OCI-LY1 (cell line): Measurements from ENCODE around the gene TCP11X2.

Experiments
- CTCF ChIP-seq: fragments of 200-600 bp; sonication (generic), shearing (Covaris generic); IDR thresholded peaks from 2 replicates; pipeline ENCODE4 v1.5.1; 2017; ENCODE audit warnings: mild to moderate bottlenecking, antibody characterized with exemption, low read length, moderate library complexity, mixed read lengths
- EZH2 ChIP-seq: fragments of 200-600 bp; sonication (generic), shearing (Covaris generic); IDR thresholded peaks from 2 replicates; pipeline ENCODE4 v1.8.0; 2017; ENCODE audit warnings: borderline replicate concordance, mixed run types, mild to moderate bottlenecking, antibody characterized with exemption, low read length, moderate library complexity, mixed read lengths

GRCh38 chrX:102514536-102514935 is 42.9 kb upstream of the TCP11X2 start:
- TF ChIP-seq CTCF (no peak), EZH2 (no peak)
